ENCODE results near the gene DVL2. TPM values are rescaled to one million over a fixed set of nuclear protein-coding genes. Genes with fewer than 3 reads are reported as not detected.

DVL2 gene
- total and polyA plus RNA-seq, 2 of the 13 experiments (the other 11 are each of a cell fraction or from before 2014, with no cell fraction given), result 5.7 to 38.2 TPM

GRCh38 chr17:7179317-7180254 lies 54.7 kb downstream of the DVL2 start, which contains the start of gene ASGR1 (continued):
- no peak for TF ChIP-seq TIGD3 (CRISPR knock-in tag; IDR thresholded peaks at IDR 0.05; ENCODE audit: borderline replicate concordance)
- peak; percentile 23; the same call in 1 of the 2 replicates for TF ChIP-seq ZNF724P (CRISPR knock-in tag; IDR thresholded peaks at IDR 0.05; ENCODE audit: borderline replicate concordance)
- no peak for TF ChIP-seq ZNF773 (CRISPR knock-in tag; IDR thresholded peaks at IDR 0.05; ENCODE audit: borderline replicate concordance)
- TF ChIP-seq ZFP41 (CRISPR knock-in tag; IDR thresholded peaks at IDR 0.05; ENCODE audit: borderline replicate concordance), result no peak
- no peak for TF ChIP-seq DBP (CRISPR knock-in tag; IDR thresholded peaks at IDR 0.05; ENCODE audit: not compliant biosample characterization)
- no peak for TF ChIP-seq AGO2 (optimal IDR thresholded peaks at IDR 0.05; ENCODE audit: low read depth, low read length)
- TF ChIP-seq ZNF24 (IDR thresholded peaks at IDR 0.05), result peak; percentile 56
- TF ChIP-seq CEBPG (CRISPR knock-in tag; IDR thresholded peaks at IDR 0.05), result peak; percentile 93
- no peak; the same call in 1 of the 2 replicates for TF ChIP-seq FOXC1 (CRISPR knock-in tag; IDR thresholded peaks at IDR 0.05; ENCODE audit: borderline replicate concordance)
- TF ChIP-seq PHF8 (CRISPR knock-in tag; IDR thresholded peaks at IDR 0.05), result peak; percentile 57
- TF ChIP-seq MAFK (conservative IDR thresholded peaks at IDR 0.05 in 1 of 2, IDR thresholded peaks at IDR 0.05 in 1 of 2; ENCODE audit: low read length in 2 of 2), result no peak
- no peak for TF ChIP-seq ZNF75D (CRISPR knock-in tag; IDR thresholded peaks at IDR 0.05; ENCODE audit: borderline replicate concordance)
- no peak; the same call in 1 of the 2 replicates for TF ChIP-seq HBP1 (CRISPR knock-in tag; IDR thresholded peaks at IDR 0.05; ENCODE audit: low read depth)
- peak; percentile 78; the same call in 1 of the 2 replicates for TF ChIP-seq ZNF160 (CRISPR knock-in tag; IDR thresholded peaks at IDR 0.05)
- TF ChIP-seq ZNF644 (CRISPR knock-in tag; IDR thresholded peaks at IDR 0.05; ENCODE audit: low read depth), result peak; percentile 69; the same call in 1 of the 2 replicates
- no peak for TF ChIP-seq SP2 (CRISPR knock-in tag; IDR thresholded peaks at IDR 0.05)
- TF ChIP-seq MIXL1 (CRISPR knock-in tag; IDR thresholded peaks at IDR 0.05), result peak; percentile 59; the same call in 1 of the 2 replicates
- peak; percentile 50; the same call in 1 of the 2 replicates for TF ChIP-seq SNAPC4 (CRISPR knock-in tag; IDR thresholded peaks at IDR 0.05)
- TF ChIP-seq ZFAT (CRISPR knock-in tag; conservative IDR thresholded peaks at IDR 0.05), result no peak
- TF ChIP-seq STAT5B (CRISPR knock-in tag; IDR thresholded peaks at IDR 0.05), result peak; percentile 77; the same call in 1 of the 2 replicates
- TF ChIP-seq ZFP36L2 (CRISPR knock-in tag; IDR thresholded peaks at IDR 0.05), result no peak

All from HepG2 (cell line).